ENCODE data around the gene CPOX. TPM values are rescaled to one million over a fixed set of nuclear protein-coding genes. Genes with fewer than 3 reads are reported as not detected.

The CPOX gene
- total RNA-seq, 1 experiment from 2014 or later: 24.7 TPM

DNA sequence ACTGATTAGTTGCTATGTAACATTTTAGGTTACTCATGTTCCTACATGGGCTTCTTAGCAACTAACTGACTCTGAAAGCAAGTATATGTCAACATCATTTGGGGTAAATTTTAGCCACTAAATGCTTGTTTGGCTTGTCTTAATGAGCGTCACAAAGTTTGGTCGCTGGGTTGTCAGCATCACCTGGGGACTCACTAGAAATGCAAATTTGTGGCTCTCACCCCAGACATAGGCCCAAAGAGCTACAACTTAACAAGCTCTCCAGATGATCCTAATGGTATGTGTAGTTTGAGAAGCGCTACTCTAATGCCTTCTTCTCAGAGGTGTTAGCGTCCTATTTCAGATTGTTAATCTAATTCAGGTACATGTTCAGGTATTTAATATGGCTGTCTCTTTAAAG is 32.7 kb upstream of the CPOX start:
- no peaks in the 10 kb centered on the region for H3K27me3 Mint-ChIP-seq (ENCODE audit: low read depth)
- no peaks in the 10 kb centered on the region for H3K9me3 Mint-ChIP-seq

More for the DNA sequence above, 32.7 kb upstream of the CPOX start:
- TF ChIP-seq, protein P1, sequence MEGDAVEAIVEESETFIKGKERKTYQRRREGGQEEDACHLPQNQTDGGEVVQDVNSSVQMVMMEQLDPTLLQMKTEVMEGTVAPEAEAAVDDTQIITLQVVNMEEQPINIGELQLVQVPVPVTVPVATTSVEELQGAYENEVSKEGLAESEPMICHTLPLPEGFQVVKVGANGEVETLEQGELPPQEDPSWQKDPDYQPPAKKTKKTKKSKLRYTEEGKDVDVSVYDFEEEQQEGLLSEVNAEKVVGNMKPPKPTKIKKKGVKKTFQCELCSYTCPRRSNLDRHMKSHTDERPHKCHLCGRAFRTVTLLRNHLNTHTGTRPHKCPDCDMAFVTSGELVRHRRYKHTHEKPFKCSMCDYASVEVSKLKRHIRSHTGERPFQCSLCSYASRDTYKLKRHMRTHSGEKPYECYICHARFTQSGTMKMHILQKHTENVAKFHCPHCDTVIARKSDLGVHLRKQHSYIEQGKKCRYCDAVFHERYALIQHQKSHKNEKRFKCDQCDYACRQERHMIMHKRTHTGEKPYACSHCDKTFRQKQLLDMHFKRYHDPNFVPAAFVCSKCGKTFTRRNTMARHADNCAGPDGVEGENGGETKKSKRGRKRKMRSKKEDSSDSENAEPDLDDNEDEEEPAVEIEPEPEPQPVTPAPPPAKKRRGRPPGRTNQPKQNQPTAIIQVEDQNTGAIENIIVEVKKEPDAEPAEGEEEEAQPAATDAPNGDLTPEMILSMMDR (conservative IDR thresholded peaks at IDR 0.05): no peak
- Histone ChIP-seq H2AK5ac (ENCODE audit: insufficient read length, low read length) (no peak overlapping the region), H3K9ac (ENCODE audit: extremely low read depth, insufficient read length, low read length) (no peak overlapping the region), H3T11ph (ENCODE audit: low read length) (no peak overlapping the region), H4K5ac (ENCODE audit: insufficient read length, low read depth, low read length) (no peak overlapping the region), H3K79me1 (ENCODE audit: insufficient read depth, low read depth, low read length, poor library complexity, severe bottlenecking) (no peaks in the 10 kb centered on the region), H3K79me2 (ENCODE audit: insufficient read depth, low read length) (no peaks in the 10 kb centered on the region), H2BK120ac (ENCODE audit: low read depth, low read length, poor library complexity, severe bottlenecking) (no peak overlapping the region), H3K4ac (ENCODE audit: low read depth, low read length) (no peak overlapping the region), H4K91ac (ENCODE audit: insufficient read length, low read depth, low read length) (no peak overlapping the region), H3K18ac (ENCODE audit: insufficient read length, low read depth, low read length) (no peak overlapping the region), H3K56ac (ENCODE audit: insufficient read length, low read depth, low read length) (no peak overlapping the region), H3K27ac (ENCODE audit: insufficient read length, low read depth, low read length) (no peak overlapping the region), H2AFZ (ENCODE audit: low read length) (no peak overlapping the region), H2BK20ac (ENCODE audit: low read depth, low read length, poor library complexity, severe bottlenecking) (no peak overlapping the region), H3K23me2 (ENCODE audit: insufficient read length, low read depth, low read length, poor library complexity, severe bottlenecking) (no peaks in the 10 kb centered on the region), H3K23ac (ENCODE audit: insufficient read length, low read depth, low read length) (no peak overlapping the region), H4K8ac (replicated peaks; ENCODE audit: insufficient read length, low read depth, low read length) (no peak overlapping the region), H2BK5ac (ENCODE audit: insufficient read length, low read length) (no peak overlapping the region), H3K14ac (ENCODE audit: insufficient read depth, low read length) (no peak overlapping the region), H2BK15ac (ENCODE audit: low read depth, low read length) (no peak overlapping the region), H4K20me1 (ENCODE audit: control insufficient read depth, insufficient read depth, insufficient read length) (no peaks in the 10 kb centered on the region), H3K4me2 (ENCODE audit: insufficient read depth, insufficient read length, low read length) (no peak overlapping the region), H2BK12ac (ENCODE audit: insufficient read length, low read depth, low read length) (no peak overlapping the region), H3K4me1 (ENCODE audit: insufficient read depth, low read length) (peaks cover 2% of the 10 kb centered on the region), H3K9me3 (ENCODE audit: control insufficient read depth, low read depth, low read length) (no peaks in the 10 kb centered on the region), H3K27me3 (ENCODE audit: insufficient read depth, low read length) (no peaks in the 10 kb centered on the region)
- no peak for DNase-seq
- no peak overlapping the region for H3K27ac Mint-ChIP-seq
- no CpG with 5 or more reads among the region's 4 CpGs for WGBS (ENCODE audit: extremely low coverage, insufficient read length, low lambda C conversion rate)
- H3K4me1 Mint-ChIP-seq: peaks cover 27% of the 10 kb centered on the region in 2 experiments
- H3K4me3 Mint-ChIP-seq: no peak overlapping the region
- no peaks in the 10 kb centered on the region for H3K36me3 Mint-ChIP-seq (ENCODE audit: insufficient read depth in 1 of 3, low read depth in 3 of 3)

Measured in H9 (cell line).